ENCODE results near the gene SORBS2.

The SORBS2 gene

DNA sequence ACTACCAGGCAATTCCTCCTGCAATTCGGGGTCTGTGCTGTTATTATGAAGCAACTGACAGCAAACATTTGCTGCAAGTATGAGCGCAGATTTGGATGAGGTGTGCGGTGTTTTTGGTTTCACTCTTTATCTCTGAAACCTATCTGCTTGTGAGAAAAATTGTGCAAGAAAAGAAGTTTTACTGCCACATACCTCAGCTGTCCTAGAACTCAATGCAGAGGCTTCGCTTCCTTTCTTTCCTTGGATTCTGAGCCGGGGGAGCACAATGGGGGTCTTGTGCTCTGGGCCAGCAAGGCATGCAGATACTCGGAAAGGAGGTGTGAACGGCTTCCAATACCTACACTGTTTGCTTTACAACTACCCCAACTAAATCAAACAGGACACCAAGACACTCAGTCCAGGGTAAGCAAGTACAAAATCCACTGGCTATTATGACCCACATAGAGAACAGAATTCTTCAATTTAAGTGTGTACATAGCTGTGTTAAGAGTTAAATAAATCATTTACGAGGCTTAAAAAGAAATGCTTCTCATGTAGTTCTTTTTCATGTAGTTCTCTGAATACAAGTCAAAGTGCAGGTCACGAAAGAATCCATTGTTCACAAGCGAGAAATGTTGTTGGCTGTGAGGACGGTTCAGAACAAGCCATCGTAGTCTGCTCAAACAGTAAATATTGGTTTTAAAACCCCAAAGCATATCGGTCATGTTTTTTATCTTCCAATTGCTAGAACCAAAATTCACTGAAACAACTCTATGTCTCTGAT lies 1.1 kb downstream of the SORBS2 start:
- TF ChIP-seq, protein P1, sequence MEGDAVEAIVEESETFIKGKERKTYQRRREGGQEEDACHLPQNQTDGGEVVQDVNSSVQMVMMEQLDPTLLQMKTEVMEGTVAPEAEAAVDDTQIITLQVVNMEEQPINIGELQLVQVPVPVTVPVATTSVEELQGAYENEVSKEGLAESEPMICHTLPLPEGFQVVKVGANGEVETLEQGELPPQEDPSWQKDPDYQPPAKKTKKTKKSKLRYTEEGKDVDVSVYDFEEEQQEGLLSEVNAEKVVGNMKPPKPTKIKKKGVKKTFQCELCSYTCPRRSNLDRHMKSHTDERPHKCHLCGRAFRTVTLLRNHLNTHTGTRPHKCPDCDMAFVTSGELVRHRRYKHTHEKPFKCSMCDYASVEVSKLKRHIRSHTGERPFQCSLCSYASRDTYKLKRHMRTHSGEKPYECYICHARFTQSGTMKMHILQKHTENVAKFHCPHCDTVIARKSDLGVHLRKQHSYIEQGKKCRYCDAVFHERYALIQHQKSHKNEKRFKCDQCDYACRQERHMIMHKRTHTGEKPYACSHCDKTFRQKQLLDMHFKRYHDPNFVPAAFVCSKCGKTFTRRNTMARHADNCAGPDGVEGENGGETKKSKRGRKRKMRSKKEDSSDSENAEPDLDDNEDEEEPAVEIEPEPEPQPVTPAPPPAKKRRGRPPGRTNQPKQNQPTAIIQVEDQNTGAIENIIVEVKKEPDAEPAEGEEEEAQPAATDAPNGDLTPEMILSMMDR (IDR thresholded peaks at IDR 0.05; ENCODE audit: borderline replicate concordance, insufficient read depth, low read depth, low read length) = no peak
- H3K4me3 ChIP-seq (ENCODE audit: low read depth, low read length) = no peak overlapping the region

DNA sequence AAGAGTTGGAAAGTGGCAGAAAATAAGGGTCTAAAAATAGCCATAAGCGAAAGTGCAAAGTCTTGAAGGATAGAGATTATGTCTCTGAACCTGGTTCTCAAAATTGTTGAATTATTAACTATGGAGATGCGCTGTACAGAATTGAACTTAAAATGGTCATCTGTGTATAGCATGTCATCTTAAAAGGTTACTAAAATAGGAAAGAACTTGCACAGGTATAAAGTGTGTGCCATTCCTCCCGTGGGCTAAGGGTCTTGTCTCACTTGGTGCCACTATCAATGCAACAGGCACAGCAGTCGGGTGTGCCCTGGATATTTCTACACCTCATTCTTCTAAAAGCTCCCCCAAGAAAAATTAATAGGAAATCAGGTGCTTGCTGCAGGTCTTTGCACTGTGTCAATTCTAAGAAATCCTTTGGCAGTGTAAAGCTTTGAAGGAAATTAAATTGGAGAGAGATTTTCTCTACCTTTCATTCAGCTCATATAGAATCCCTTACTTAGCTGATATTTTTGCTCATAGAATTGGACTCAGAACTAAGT lies 2.4 kb downstream of the SORBS2 start:
- H3K4me3 ChIP-seq (ENCODE audit: low read depth, low read length) = no peak overlapping the region

DNA sequence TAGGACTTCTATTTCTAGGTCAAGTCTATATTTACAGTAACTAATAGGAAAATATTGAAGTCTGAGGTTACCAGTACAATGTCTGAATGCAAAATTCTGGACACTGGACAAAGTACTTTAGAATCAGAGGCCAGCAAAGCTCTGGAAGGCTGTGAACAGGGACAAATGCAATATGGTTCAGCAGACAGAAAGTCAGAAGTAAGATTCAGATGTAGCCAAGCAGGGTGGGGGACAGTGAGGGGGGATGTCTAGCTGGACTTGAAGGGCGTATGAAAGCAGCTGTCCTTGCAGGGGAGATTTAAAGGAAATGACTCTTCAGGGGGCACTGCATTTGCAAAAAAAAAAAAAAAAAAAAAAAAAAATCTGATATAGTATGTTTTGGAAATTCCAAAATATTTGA lies 2.9 kb downstream of the SORBS2 start:
- no peak overlapping the region for H3K4me3 ChIP-seq (ENCODE audit: low read depth, low read length)
- TF ChIP-seq, protein P1 (IDR thresholded peaks at IDR 0.05; ENCODE audit: borderline replicate concordance, insufficient read depth, low read depth, low read length) = no peak

More for the DNA sequence above, 2.4 kb downstream of the SORBS2 start:
- TF ChIP-seq, protein P1 (IDR thresholded peaks at IDR 0.05; ENCODE audit: borderline replicate concordance, insufficient read depth, low read depth, low read length) = no peak

DNA sequence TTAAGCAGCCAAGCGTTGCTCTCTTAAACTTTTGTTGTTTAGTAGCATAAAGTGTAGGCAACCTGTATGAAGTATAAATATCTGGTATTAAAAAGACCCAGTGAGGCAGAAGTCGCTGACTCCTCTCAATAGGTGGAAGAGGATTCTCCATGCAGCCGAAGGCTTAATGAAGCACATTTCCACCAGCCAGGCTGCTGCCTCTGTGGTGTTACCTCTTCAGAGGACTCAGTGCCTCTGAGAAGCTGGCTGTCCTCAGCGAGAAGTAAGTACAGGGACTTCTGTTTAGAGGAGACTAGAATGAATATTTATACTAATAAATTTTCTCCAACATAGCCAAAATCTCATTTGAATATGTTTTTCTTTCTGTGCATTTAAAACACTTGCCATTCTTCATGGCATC lies 6.0 kb downstream of the SORBS2 start:
- no peak overlapping the region for H3K4me3 ChIP-seq (ENCODE audit: low read depth, low read length)
- TF ChIP-seq, protein P1 (IDR thresholded peaks at IDR 0.05; ENCODE audit: borderline replicate concordance, insufficient read depth, low read depth, low read length) = no peak

DNA sequence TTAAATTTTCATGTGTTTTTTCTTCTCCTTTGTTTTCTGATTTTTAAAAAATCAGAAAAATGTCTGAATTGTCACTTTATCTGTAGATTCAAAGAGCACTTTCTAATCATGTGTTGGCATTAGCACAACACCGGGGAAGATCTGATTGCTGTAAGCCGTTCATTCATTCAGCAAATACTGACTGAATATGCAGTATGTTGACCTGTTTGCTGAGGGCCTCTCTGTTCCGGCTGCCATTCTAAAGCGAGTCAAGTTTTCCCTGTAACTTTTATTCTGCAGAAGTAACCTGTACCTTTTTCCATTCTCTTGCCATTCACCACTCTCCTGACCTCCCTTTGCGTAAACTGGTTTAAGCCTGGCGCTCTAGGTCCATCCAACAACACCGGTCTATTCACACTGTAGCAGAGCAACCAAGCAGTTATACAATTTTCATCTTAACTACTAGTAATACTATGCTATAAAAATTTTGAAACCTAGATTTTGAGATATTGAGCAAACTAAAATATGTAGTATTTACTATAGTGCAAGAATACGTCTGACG lies 6.7 kb downstream of the SORBS2 start:
- no peak overlapping the region for H3K4me3 ChIP-seq (ENCODE audit: low read depth, low read length)
- TF ChIP-seq, protein P1 (IDR thresholded peaks at IDR 0.05; ENCODE audit: borderline replicate concordance, insufficient read depth, low read depth, low read length) = no peak

DNA sequence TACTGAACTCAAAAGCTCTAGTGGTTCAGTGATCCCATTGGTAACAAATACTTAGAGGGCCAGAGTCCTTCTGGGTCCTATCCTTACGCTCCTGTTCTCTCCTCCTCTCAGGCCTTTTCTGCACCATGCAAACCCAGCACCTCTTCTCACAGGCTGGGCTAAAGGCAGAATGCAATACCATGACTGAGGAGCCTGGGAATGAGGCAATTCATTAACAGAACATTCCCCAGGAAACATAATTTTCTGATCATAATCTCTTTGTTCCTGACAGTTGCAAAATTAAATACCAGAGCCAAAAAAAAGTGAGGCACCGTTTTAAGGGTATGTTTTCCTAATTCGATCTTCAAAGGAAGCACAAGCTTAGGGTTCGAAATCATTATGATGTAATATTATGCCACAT lies 9.0 kb downstream of the SORBS2 start:
- TF ChIP-seq, protein P1 (IDR thresholded peaks at IDR 0.05; ENCODE audit: borderline replicate concordance, insufficient read depth, low read depth, low read length) = no peak
- H3K4me3 ChIP-seq (ENCODE audit: low read depth, low read length) = no peak overlapping the region

DNA sequence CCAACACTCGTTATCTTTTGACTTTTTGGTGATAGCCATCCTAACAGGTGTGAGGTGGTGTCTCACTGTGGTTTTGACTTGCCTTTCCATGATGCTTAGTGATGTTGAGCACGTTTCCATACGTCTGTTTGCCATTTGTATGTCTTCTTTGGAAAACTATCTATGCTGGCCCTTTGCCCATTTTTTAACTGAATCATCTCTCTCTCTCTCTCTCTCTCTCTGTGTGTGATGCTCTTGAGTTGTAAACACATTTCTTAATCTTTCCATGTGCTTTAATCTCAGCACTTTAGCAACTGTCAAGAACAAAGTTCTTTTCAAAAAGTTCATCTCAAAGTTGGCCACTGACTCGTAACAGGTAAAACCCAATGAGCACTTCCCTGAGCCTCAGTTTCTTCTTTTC lies 10.5 kb downstream of the SORBS2 start:
- H3K4me3 ChIP-seq (ENCODE audit: low read depth, low read length) = no peak overlapping the region
- TF ChIP-seq, protein P1 (IDR thresholded peaks at IDR 0.05; ENCODE audit: borderline replicate concordance, insufficient read depth, low read depth, low read length) = no peak
